Testis (tissue), 2 donors: ENCODE data around the gene CPHXL2.

Experiments used
- POLR2A ChIP-seq: fragments of 450-650 bp; IDR thresholded peaks from one replicate; pipeline ENCODE4 v1.6.1; 2017; ENCODE audit warnings: antibody characterized with exemption, mild to moderate bottlenecking, moderate library complexity
- TF ChIP-seq, protein P1 (sequence below), 3 experiments: fragments of 450-650 bp in 2 of 3; fragments of 200-600 bp in 1 of 3; sonication (generic) in 1 of 3; IDR thresholded peaks; one replicate each; pipeline ENCODE4 v1.5.1; 2016 to 2019; ENCODE audit warnings: antibody characterized with exemption in 3 of 3, mild to moderate bottlenecking in 2 of 3, moderate library complexity in 1 of 3

DNA sequence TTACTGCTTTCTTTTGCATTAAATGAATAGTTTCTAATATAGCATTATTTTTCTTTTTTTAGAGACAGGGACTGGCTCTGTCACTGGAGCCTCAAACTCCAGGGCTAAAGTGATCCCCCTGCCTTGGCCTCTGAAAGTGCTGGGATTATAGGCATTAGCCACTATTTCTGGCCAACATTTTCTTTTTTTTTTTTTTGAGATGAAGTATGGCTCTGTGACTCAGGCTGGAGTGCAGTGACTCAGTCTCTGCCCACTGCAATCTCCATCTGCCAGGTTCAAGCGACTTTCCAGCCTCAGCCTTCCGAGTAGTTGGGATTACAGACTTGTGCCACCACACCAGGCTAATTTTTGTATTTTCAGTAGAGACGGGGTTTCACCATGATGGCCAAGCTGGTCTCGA lies 26.5 kb upstream of the CPHXL2 start:
- TF ChIP-seq, protein P1, sequence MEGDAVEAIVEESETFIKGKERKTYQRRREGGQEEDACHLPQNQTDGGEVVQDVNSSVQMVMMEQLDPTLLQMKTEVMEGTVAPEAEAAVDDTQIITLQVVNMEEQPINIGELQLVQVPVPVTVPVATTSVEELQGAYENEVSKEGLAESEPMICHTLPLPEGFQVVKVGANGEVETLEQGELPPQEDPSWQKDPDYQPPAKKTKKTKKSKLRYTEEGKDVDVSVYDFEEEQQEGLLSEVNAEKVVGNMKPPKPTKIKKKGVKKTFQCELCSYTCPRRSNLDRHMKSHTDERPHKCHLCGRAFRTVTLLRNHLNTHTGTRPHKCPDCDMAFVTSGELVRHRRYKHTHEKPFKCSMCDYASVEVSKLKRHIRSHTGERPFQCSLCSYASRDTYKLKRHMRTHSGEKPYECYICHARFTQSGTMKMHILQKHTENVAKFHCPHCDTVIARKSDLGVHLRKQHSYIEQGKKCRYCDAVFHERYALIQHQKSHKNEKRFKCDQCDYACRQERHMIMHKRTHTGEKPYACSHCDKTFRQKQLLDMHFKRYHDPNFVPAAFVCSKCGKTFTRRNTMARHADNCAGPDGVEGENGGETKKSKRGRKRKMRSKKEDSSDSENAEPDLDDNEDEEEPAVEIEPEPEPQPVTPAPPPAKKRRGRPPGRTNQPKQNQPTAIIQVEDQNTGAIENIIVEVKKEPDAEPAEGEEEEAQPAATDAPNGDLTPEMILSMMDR (IDR thresholded peaks at IDR 0.05): no peak
- TF ChIP-seq POLR2A: no peak
